ENCODE measurements around the gene CCDC144A. TPM values are rescaled to one million over a fixed set of nuclear protein-coding genes. Genes with fewer than 3 reads are reported as not detected.

The CCDC144A gene, protein sequence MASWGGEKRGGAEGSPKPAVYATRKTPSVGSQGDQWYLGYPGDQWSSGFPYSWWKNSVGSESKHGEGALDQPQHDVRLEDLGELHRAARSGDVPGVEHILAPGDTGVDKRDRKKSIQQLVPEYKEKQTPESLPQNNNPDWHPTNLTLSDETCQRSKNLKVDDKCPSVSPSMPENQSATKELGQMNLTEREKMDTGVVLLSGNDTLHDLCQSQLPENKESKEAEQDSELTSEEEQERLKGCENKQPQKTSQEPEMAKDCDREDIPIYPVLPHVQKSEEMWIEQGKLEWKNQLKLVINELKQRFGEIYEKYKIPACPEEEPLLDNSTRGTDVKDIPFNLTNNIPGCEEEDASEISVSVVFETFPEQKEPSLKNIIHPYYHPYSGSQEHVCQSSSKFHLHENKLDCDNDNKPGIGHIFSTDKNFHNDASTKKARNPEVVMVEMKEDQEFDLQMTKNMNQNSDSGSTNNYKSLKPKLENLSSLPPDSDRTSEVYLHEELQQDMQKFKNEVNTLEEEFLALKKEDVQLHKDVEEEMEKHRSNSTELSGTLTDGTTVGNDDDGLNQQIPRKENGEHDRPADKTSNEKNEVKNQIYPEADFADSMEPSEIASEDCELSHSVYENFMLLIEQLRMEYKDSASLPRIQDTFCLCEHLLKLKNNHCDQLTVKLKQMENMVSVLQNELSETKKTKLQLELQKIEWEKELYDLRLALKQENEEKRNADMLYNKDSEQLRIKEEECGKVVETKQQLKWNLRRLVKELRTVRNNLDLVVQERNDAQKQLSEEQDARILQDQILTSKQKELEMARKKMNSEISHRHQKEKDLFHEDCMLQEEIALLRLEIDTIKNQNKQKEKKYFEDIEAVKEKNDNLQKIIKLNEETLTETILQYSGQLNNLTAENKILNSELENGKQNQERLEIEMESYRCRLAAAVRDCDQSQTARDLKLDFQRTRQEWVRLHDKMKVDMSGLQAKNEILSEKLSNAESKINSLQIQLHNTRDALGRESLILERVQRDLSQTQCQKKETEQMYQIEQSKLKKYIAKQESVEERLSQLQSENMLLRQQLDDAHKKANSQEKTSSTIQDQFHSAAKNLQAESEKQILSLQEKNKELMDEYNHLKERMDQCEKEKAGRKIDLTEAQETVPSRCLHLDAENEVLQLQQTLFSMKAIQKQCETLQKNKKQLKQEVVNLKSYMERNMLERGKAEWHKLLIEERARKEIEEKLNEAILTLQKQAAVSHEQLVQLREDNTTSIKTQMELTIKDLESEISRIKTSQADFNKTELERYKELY (N-terminal part only)
- total RNA-seq (2022; extraction: Qiagen RNA extraction; ENCODE audit: low read depth): 1.1 to 1.8 TPM (median 1.2 TPM) in 5 replicates

DNA sequence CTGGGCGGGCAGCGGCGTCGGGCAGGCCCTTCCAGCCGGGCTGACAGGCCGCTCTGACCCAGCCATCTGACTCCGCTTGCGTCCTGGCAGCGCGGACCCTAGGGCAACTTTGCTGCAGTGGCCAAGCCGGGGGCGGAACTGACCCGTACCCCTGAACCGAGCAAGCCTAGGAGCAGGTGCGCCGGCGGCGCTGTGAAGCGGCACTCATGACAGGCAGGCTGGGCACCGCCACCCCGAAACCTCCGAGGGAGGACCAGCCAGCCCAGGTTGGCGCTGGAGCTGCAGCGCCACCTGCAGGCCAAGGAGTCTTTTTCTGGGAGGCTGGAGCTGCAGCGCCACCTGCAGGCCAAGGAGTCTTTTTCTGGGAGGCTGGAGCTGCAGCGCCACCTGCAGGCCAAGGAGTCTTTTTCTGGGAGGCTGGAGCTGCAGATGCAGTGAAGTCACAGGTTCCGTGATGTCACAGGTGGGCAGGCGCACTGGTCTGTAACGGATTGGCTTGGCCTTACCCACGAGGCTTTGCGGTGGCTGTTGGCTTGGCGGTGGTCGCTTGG lies at the start of gene CCDC144A:
Gene CCDC144A (plus strand): TSS at position 511 of the 551 bp plus-strand sequence. CDS start 160 bp downstream, outside the sequence.

DNA sequence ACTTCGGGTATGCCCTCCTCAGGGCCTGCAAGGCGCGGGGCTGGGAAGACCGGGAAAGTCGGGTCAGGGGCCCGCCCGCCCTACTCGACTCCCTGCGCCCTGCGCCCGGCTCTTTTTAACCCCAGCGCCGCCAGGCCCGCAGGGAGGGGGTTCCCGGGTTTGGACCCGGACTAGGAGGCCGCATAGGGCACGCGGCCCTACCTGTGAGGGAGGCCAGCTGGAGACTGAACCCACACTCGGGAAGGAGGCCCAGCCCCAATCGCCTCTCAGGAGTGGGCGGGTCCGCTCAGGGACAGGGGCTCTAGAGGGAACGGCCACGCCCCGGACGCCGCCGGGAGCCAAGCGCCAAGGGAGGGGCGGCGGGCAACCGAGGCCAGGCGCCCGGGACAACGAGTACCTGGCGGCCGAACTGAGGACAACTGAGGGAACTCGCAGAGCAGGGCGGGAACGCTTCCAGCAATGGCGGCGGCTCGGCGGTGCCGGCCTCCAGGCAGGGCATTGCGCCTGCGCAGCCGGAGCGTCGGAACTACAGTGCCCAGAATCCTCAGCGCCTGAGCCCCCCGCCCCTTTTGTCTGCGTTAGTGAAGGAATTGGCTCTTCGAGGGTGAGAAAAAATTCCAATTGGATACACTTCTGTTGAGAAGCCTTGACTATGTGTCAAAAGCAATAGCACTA lies 36.5 kb upstream of the CCDC144A start, which contains the start of gene ZNF624:
Gene ZNF624 (minus strand): TSS at position 484 of the 675 bp plus-strand sequence.

Other genes starting within 250 kb of the CCDC144A start
- gene LRRC75A, start 198.0 kb upstream of the CCDC144A start, total RNA-seq (2022; extraction: Qiagen RNA extraction; ENCODE audit: low read depth): 0.75 to 1.1 TPM (median 0.94 TPM) in 5 replicates
- 8.3 to 17.3 TPM (median 12.4 TPM) in 5 replicates for gene ZNF287, start 121.0 kb upstream of the CCDC144A start, total RNA-seq (2022; extraction: Qiagen RNA extraction; ENCODE audit: low read depth)
- 0.81 to 2.3 TPM (median 1.9 TPM) in 5 replicates for gene ZNF624, start 36.4 kb upstream of the CCDC144A start, total RNA-seq (2022; extraction: Qiagen RNA extraction; ENCODE audit: low read depth)